HUES6 (cell line): ENCODE measurements around the gene MID1.
A peak's percentile ranks its signal among the peaks of the same experiment; 100 is the strongest.

Source experiments
- H3K27ac ChIP-seq: 2 replicates; pipeline ENCODE4 v1.7.0; 2013; ENCODE audit warnings: low read depth, mild to moderate bottlenecking, low read length, inconsistent platforms
- H3K27me3 ChIP-seq: 2 replicates; pipeline ENCODE4 v1.6.1; 2013; ENCODE audit warnings: low read length; ENCODE audit not compliant: control insufficient read depth, insufficient read depth
- H3K36me3 ChIP-seq: 2 replicates; pipeline ENCODE4 v1.6.1; 2013; ENCODE audit warnings: low read length; ENCODE audit not compliant: control insufficient read depth, insufficient read depth
- H3K4me1 ChIP-seq: 2 replicates; pipeline ENCODE4 v1.6.1; 2013; ENCODE audit warnings: low read length; ENCODE audit not compliant: control insufficient read depth, insufficient read depth
- H3K4me3 ChIP-seq: 2 replicates; pipeline ENCODE4 v1.5.1; 2013; ENCODE audit warnings: low read depth, low read length
- H3K9ac ChIP-seq: one replicate; pipeline ENCODE4 v1.6.1; 2013; ENCODE audit warnings: mild to moderate bottlenecking, low read length
- H3K9me3 ChIP-seq: 2 replicates; pipeline ENCODE4 v1.6.1; 2013; ENCODE audit warnings: low read depth, low read length; ENCODE audit not compliant: control insufficient read depth, insufficient read depth

The MID1 gene

GRCh38 chrX:10556405-10556804, 64.0 kb downstream of the MID1 start:
- peaks cover 7% of the 10 kb centered on the region; the same call in 1 of the 2 replicates for H3K9me3 ChIP-seq
- no peak overlapping the region for H3K4me3 ChIP-seq
- no peak overlapping the region for H3K27ac ChIP-seq
- 0 out of 2 replicates have a peak, but pooled peaks cover 5% of the 10 kb centered on the region for H3K36me3 ChIP-seq
- H3K9ac ChIP-seq: no peak overlapping the region
- no peaks in the 10 kb centered on the region; the same call in 1 of the 2 replicates for H3K27me3 ChIP-seq
- H3K4me1 ChIP-seq: peaks cover 13% of the 10 kb centered on the region

DNA sequence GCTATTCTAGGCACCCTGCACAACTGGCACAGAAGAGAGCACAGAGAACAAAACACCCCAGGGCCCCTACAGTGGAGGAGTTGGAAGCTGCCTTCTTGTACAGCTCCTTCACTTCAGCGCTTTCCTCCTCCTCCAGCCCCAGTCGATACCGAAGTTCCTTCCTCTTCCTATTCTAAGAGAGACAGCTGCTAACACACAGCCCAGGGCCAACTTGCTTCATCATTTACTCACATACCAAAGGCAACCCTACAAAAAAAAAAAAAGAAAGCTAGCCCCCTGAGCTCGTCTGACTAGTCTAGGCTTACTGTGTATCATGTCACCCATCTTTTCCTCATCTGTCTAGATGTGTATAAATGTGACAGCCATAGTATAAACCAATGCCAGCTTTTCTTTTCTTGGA, 64.5 kb downstream of the MID1 start:
- H3K27me3 ChIP-seq: no peaks in the 10 kb centered on the region; the same call in 1 of the 2 replicates
- H3K4me3 ChIP-seq: no peak overlapping the region
- H3K9ac ChIP-seq: no peak overlapping the region
- no peak overlapping the region for H3K27ac ChIP-seq
- peaks cover 13% of the 10 kb centered on the region for H3K4me1 ChIP-seq
- peaks cover 7% of the 10 kb centered on the region; the same call in 1 of the 2 replicates for H3K9me3 ChIP-seq
- 0 out of 2 replicates have a peak, but pooled peaks cover 5% of the 10 kb centered on the region for H3K36me3 ChIP-seq

GRCh38 chrX:10554612-10555270, 65.6 kb downstream of the MID1 start:
- no peak overlapping the region for H3K27ac ChIP-seq
- H3K27me3 ChIP-seq: no peaks in the 10 kb centered on the region; the same call in 1 of the 2 replicates

DNA sequence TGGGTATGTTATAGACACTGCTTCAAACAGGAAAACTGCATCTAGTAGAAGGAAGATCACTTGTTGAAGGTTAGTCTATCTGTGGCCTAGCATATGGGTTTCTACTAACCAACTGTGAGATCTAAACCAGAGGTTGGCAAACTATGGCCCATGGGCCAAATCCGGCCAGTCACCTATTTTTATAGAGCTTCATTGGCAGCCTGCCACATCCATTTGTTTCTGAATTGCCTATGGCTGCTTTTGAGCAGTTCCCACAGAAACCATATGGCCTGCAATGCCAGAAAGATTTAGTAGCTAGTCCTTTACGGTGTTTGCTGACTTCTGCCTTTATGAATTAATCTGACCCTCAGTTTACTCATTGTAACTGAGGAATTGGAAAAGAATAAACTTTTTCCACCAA, 71.1 kb downstream of the MID1 start:
- peaks cover 51% of the 10 kb centered on the region for H3K4me1 ChIP-seq
- no peaks in the 10 kb centered on the region for H3K27me3 ChIP-seq
- H3K36me3 ChIP-seq: 0 out of 2 replicates have a peak, but pooled peaks cover 2% of the 10 kb centered on the region
- no peak overlapping the region for H3K4me3 ChIP-seq
- H3K9ac ChIP-seq: no peak overlapping the region
- peak overlapping the region; percentile 34 for H3K27ac ChIP-seq
- H3K9me3 ChIP-seq: no peaks in the 10 kb centered on the region

More at GRCh38 chrX:10554612-10555270, 65.6 kb downstream of the MID1 start:
- H3K9ac ChIP-seq: no peak overlapping the region
- 0 out of 2 replicates have a peak, but pooled peaks cover 5% of the 10 kb centered on the region for H3K36me3 ChIP-seq
- H3K9me3 ChIP-seq: peaks cover 4% of the 10 kb centered on the region; the same call in 1 of the 2 replicates
- peaks cover 15% of the 10 kb centered on the region for H3K4me1 ChIP-seq
- H3K4me3 ChIP-seq: no peak overlapping the region

DNA sequence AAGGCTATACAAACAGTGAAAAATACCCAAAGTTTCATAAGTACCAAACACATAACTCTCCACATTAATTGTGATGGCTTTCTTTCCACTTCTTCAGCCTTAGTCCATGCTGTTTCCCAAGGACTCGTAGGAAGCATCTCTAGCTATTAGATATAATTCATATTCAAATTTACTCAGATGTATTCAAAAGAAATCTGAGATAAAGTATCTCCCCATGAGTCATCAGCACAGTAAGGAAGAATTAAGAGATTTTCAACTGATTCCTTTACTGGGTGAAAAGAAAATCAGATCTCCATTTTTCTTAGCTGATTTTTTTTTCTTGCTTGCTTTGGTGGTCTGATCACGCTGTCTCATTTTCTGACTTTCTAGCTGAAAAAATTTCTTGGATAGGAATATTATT, 71.7 kb downstream of the MID1 start:
- Histone ChIP-seq H3K4me1 (peaks cover 54% of the 10 kb centered on the region), H3K36me3 (0 out of 2 replicates have a peak, but pooled peaks cover 2% of the 10 kb centered on the region), H3K27ac (0 out of 2 replicates have a peak overlapping the region, but pooled peaks have one; percentile 34), H3K4me3 (no peak overlapping the region), H3K9me3 (no peaks in the 10 kb centered on the region), H3K27me3 (no peaks in the 10 kb centered on the region), H3K9ac (no peak overlapping the region)

DNA sequence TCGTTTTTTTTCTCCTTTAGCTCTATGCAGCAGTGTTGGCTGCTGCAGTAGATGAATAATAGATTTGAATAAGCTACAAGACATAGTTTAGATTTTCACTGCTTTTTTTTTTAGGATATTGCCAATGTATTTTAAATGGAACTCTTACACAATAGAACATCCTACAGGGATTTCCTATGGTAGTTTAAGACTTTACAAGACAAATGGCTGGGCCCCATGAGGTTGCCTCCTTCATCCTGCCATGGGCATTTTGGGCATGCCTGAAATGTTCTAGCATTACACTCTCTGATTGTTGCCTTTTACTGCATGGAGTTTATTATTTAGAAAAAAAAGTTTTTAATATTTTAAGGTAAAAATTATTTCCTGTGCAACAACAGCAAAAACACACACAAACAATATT, 74.5 kb downstream of the MID1 start:
- H3K27me3 ChIP-seq: no peaks in the 10 kb centered on the region
- peak overlapping the region; percentile 87 for H3K27ac ChIP-seq
- H3K9me3 ChIP-seq: no peaks in the 10 kb centered on the region
- H3K4me3 ChIP-seq: no peak overlapping the region
- no peaks in the 10 kb centered on the region for H3K36me3 ChIP-seq
- peaks cover 67% of the 10 kb centered on the region for H3K4me1 ChIP-seq
- H3K9ac ChIP-seq: peak overlapping the region; percentile 12

GRCh38 chrX:10542586-10542985, 77.8 kb downstream of the MID1 start:
- no peaks in the 10 kb centered on the region for H3K9me3 ChIP-seq
- H3K27me3 ChIP-seq: no peaks in the 10 kb centered on the region
- H3K4me3 ChIP-seq: no peak overlapping the region
- peaks cover 54% of the 10 kb centered on the region for H3K4me1 ChIP-seq
- no peak overlapping the region for H3K27ac ChIP-seq
- H3K36me3 ChIP-seq: no peaks in the 10 kb centered on the region
- no peak overlapping the region for H3K9ac ChIP-seq

DNA sequence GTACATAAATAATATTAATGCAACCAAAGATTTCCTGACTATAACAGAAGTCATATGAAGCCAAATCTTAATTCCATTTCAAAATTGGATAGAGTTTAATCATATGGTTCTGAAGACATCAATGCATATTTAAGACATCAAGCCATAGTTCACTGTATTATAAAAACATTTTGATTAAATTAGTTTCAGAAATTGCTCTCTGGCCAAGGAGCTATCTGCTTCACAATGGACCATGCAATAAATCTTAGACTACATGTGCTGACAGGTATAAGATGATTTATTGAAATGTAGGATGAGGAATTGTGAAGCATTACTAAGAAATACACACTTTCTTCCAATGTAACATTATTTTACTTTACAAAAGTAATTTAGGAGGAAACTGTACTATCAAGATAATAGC, 81.6 kb downstream of the MID1 start:
- no peak overlapping the region for H3K4me3 ChIP-seq
- peaks cover 46% of the 10 kb centered on the region for H3K4me1 ChIP-seq
- H3K27ac ChIP-seq: no peak overlapping the region
- H3K27me3 ChIP-seq: no peaks in the 10 kb centered on the region
- H3K9ac ChIP-seq: no peak overlapping the region
- H3K36me3 ChIP-seq: no peaks in the 10 kb centered on the region
- H3K9me3 ChIP-seq: no peaks in the 10 kb centered on the region

DNA sequence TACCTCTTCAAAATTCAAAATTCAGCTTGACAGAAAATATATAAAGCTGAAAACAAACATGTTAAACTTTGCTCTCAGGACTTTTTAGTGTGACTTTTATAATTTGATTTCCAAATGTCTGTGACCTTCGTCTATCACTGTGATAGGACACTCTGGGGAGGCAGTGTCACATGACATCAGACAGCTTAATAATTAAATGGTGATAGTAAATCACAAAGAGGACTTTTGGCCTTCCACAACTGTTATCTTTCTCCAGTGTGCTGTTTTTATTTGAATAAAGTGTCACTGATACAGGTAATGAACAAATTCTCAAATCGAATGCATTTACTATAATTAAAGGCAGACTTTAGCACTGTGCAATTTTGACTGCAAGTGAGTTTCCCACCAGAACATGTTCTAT, 83.1 kb downstream of the MID1 start:
- H3K27ac ChIP-seq: no peak overlapping the region
- no peak overlapping the region for H3K9ac ChIP-seq
- no peaks in the 10 kb centered on the region for H3K27me3 ChIP-seq
- H3K36me3 ChIP-seq: no peaks in the 10 kb centered on the region
- H3K4me1 ChIP-seq: peaks cover 46% of the 10 kb centered on the region
- no peak overlapping the region for H3K4me3 ChIP-seq
- no peaks in the 10 kb centered on the region for H3K9me3 ChIP-seq

DNA sequence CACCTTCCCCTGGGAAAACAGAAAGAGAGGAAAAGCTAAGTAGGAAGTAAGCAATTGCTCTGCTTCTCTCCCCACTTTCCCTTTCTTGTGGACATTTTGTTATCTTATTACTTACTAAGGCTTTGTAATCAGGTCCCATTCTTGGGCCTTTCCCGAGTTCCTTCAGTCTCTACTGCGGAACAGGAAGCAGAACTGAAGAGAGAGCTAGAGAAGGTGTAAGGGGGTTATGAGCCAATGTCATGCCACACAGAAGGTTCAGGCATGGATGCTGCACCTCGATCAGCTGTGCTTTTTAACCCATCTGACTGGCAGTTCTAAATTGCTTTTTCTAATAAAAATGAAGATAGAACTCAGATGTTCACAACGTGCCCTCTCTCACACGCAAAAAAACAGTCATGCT, 83.6 kb downstream of the MID1 start:
- Histone ChIP-seq H3K4me1 (peaks cover 40% of the 10 kb centered on the region), H3K27me3 (no peaks in the 10 kb centered on the region), H3K9ac (no peak overlapping the region), H3K9me3 (no peaks in the 10 kb centered on the region), H3K4me3 (no peak overlapping the region), H3K27ac (no peak overlapping the region), H3K36me3 (no peaks in the 10 kb centered on the region)

DNA sequence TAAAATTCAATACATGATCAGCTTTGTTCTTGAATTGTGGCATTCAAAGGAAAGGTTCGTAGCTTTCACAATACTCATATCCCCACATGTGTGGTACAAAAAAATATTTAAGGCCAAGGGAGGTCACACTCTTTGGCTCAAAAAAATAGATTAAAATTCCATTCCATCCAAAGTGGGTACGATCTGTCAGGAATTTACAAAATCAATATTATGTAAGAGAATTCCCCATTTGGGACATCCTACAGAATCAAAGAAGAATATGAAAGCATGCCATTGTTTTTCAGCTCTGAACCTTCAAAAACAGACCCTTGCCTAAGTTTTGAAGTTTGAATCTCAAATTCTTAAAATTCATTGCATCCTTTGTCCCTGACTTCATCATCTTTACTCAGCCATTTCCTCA, 85.8 kb downstream of the MID1 start:
- H3K9ac ChIP-seq: no peak overlapping the region
- peaks cover 28% of the 10 kb centered on the region for H3K4me1 ChIP-seq
- H3K36me3 ChIP-seq: no peaks in the 10 kb centered on the region
- H3K27ac ChIP-seq: 0 out of 2 replicates have a peak overlapping the region, but pooled peaks have one; percentile 11
- no peaks in the 10 kb centered on the region for H3K27me3 ChIP-seq
- H3K4me3 ChIP-seq: no peak overlapping the region
- no peaks in the 10 kb centered on the region for H3K9me3 ChIP-seq
